PC-3 (cell line): ENCODE data around the gene ENO1. TPM values are rescaled to one million over a fixed set of nuclear protein-coding genes. Genes with fewer than 3 reads are reported as not detected.
"Not testable (repeated sequence)": the region's sequence is repeated elsewhere in the genome, so short reads cannot be mapped to it uniquely, and the experiment has no call there.

Experiments
- ATAC-seq: fragments of 200-7000 bp; cut with Tn5 transposase; 2 replicates; pipeline ENCODE4 v1.9.1; 2020; ENCODE audit warnings: mild to moderate bottlenecking, moderate library complexity
- BruUV-seq: library from RNA; stranded (reverse); fragments of 400-500 nt; replicated peaks from 2 replicates; lab custom pipeline; 2021; lab: Mats Ljungman, UMichigan
- CTCF ChIA-PET: fragments of 300-600 bp; sonication (Branson Sonifier 250); formaldehyde crosslinking; loops from one replicate; lab custom pipeline; 2022; ENCODE audit warnings: antibody characterized with exemption; lab: Charles Lee
- POLR2A ChIA-PET: fragments of 300-600 bp; sonication (Branson Sonifier 250); formaldehyde crosslinking; loops from one replicate; lab custom pipeline; 2022; ENCODE audit warnings: antibody characterized with exemption; ENCODE audit not compliant: unreplicated experiment; lab: Charles Lee
- DNase-seq: peaks from one replicate; pipeline ENCODE4 v3.0.0-alpha.2; 2015
- H2AFZ ChIP-seq: fragments of 300-600 bp; sonication (generic); 2 replicates; pipeline ENCODE4 v1.6.0; 2016; ENCODE audit warnings: antibody characterized with exemption, low read length
- H3F3A ChIP-seq: fragments of 300-600 bp; sonication (generic); one replicate; pipeline ENCODE4 v1.6.0; 2017; ENCODE audit warnings: antibody characterized with exemption, low read length, control low read depth, mild to moderate bottlenecking; ENCODE audit not compliant: unreplicated experiment
- H3K27ac ChIP-seq: fragments of 300-600 bp; sonication (generic); 2 replicates; pipeline ENCODE4 v1.5.1; 2016; ENCODE audit warnings: mild to moderate bottlenecking, low read length
- H3K27me3 ChIP-seq: fragments of 300-600 bp; sonication (generic); 2 replicates; pipeline ENCODE4 v1.6.1; 2016; ENCODE audit warnings: low read length, mixed read lengths
- H3K36me3 ChIP-seq: fragments of 300-600 bp; sonication (generic); 2 replicates; pipeline ENCODE4 v1.6.1; 2016; ENCODE audit warnings: low read depth, mixed run types, low read length, mixed read lengths
- H3K4me1 ChIP-seq: fragments of 300-600 bp; sonication (generic); 2 replicates; pipeline ENCODE4 v1.5.1; 2016; ENCODE audit warnings: low read length; ENCODE audit not compliant: insufficient read depth
- H3K4me2 ChIP-seq: fragments of 300-600 bp; sonication (generic); 2 replicates; pipeline ENCODE4 v1.6.0; 2016; ENCODE audit warnings: low read length
- H3K4me3 ChIP-seq: fragments of 300-600 bp; sonication (generic); 2 replicates; pipeline ENCODE4 v1.5.1; 2016; ENCODE audit warnings: mild to moderate bottlenecking, low read length, mixed read lengths
- H3K79me2 ChIP-seq: fragments of 300-600 bp; sonication (generic); 2 replicates; pipeline ENCODE4 v1.6.1; 2017; ENCODE audit warnings: low read length, mixed read lengths
- H3K9ac ChIP-seq: fragments of 300-600 bp; sonication (generic); 2 replicates; pipeline ENCODE4 v1.6.0; 2016; ENCODE audit warnings: mild to moderate bottlenecking, low read length
- H3K9me2 ChIP-seq: fragments of 300-600 bp; sonication (generic); replicated peaks from 2 replicates; pipeline ENCODE4 v1.6.1; 2016; ENCODE audit warnings: mixed run types, low read length, mixed read lengths
- H3K9me3 ChIP-seq: fragments of 300-600 bp; sonication (generic); 2 replicates; pipeline ENCODE4 v1.6.1; 2016; ENCODE audit warnings: low read length, mixed read lengths
- H4K20me1 ChIP-seq: fragments of 300-600 bp; sonication (generic); 2 replicates; pipeline ENCODE4 v1.6.1; 2016; ENCODE audit warnings: low read length, mixed read lengths
- EZH2 ChIP-seq: fragments of 300-600 bp; sonication (generic); IDR thresholded peaks from one replicate; pipeline ENCODE4 v1.6.1; 2017; ENCODE audit warnings: antibody characterized with exemption, mild to moderate bottlenecking, low read length; ENCODE audit not compliant: unreplicated experiment
- EZH2phosphoT487 ChIP-seq: fragments of 300-600 bp; sonication (generic); IDR thresholded peaks from 2 replicates; pipeline ENCODE4 v1.6.1; 2018; ENCODE audit warnings: mild to moderate bottlenecking, antibody characterized with exemption, low read length, borderline replicate concordance
- intact Hi-C: fragments of 100-400 bp; cut with micrococcal nuclease; formaldehyde crosslinking; loops from 2 replicates; pipeline ENCODE4 v1.9.0; 2023
- total RNA-seq: library from RNA; depleted of rRNA; stranded (reverse); fragments of >200 nt; gene quantifications from 2 replicates; pipeline ENCODE4 v1.2.3, GENCODE V29; 2014
- TF ChIP-seq, protein P1 (sequence below): fragments of 300-600 bp; sonication (generic); conservative IDR thresholded peaks from 2 replicates; pipeline ENCODE4 v1.5.1; 2017; ENCODE audit warnings: antibody characterized with exemption, low read depth, mild to moderate bottlenecking, low read length

ENO1 gene
- total RNA-seq, 1 experiment from 2014 or later: 3,712 TPM

DNA sequence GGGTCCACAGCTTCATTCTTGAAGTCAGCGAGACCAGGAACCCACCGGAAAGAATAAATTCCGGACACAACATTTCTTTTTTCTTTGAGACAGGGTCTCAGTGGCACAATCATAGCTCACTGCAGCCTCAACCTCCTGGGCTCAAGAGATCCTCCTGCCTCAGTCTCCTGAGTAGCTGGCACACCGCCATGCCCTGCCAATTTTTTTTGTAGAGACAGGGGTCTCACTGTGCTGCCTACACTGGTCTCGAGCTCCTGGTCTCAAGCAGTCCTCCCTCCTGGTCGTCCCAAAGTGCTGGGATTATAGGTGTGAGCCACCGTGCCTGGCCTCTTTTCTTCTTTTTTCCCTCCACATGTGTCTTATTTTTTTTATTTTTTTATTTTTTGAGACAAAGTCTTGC lies 20.6 kb upstream of the ENO1 start:
- TF ChIP-seq EZH2phosphoT487 (no peak), EZH2 (no peak)
- TF ChIP-seq, protein P1, sequence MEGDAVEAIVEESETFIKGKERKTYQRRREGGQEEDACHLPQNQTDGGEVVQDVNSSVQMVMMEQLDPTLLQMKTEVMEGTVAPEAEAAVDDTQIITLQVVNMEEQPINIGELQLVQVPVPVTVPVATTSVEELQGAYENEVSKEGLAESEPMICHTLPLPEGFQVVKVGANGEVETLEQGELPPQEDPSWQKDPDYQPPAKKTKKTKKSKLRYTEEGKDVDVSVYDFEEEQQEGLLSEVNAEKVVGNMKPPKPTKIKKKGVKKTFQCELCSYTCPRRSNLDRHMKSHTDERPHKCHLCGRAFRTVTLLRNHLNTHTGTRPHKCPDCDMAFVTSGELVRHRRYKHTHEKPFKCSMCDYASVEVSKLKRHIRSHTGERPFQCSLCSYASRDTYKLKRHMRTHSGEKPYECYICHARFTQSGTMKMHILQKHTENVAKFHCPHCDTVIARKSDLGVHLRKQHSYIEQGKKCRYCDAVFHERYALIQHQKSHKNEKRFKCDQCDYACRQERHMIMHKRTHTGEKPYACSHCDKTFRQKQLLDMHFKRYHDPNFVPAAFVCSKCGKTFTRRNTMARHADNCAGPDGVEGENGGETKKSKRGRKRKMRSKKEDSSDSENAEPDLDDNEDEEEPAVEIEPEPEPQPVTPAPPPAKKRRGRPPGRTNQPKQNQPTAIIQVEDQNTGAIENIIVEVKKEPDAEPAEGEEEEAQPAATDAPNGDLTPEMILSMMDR: no peak
- no peaks in the 10 kb centered on the region for H3F3A ChIP-seq
- peak overlapping the region; percentile 58; the same call in 1 of the 2 replicates for H3K27ac ChIP-seq
- H3K4me1 ChIP-seq: peaks cover 27% of the 10 kb centered on the region
- H3K4me3 ChIP-seq: no peak overlapping the region
- intact Hi-C loops: no loop called here
- no TSS peak for BruUV-seq
- DNase-seq (no peak), ATAC-seq (no peak)
- no peaks in the 10 kb centered on the region for H4K20me1 ChIP-seq
- no peaks in the 10 kb centered on the region for H3K79me2 ChIP-seq
- ChIA-PET CTCF (no interaction called here), POLR2A (no interaction called here)
- no peaks in the 10 kb centered on the region for H3K9me3 ChIP-seq
- H3K4me2 ChIP-seq: no peak overlapping the region
- H3K27me3 ChIP-seq: no peaks in the 10 kb centered on the region
- H3K36me3 ChIP-seq: no peaks in the 10 kb centered on the region
- H3K9ac ChIP-seq: no peak overlapping the region
- no peaks in the 10 kb centered on the region for H3K9me2 ChIP-seq
- no peak overlapping the region for H2AFZ ChIP-seq

DNA sequence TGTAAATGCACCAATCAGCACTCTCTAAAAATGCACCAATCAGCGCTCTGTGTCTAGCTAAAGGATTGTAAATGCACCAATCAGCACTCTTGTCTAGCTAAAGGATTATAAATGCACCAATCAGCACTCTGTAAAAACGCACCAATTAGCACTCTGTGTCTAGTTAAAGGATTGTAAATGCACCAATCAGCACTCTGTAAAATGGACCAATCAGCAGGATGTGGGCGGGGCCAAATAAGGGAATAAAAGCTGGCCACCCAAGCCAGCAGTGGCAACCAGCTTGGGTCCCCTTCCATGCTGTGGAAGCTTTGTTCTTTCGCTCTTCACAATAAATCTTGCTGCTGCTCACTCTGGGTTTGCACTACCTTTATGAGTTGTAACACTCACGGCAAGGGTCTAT lies 19.9 kb upstream of the ENO1 start:
- H3K36me3 ChIP-seq, CTCF ChIA-PET, H3K27ac ChIP-seq, H3K9ac ChIP-seq, H3K9me3 ChIP-seq, H3K4me3 ChIP-seq, H3K27me3 ChIP-seq, H4K20me1 ChIP-seq, H3K79me2 ChIP-seq, H3K9me2 ChIP-seq, BruUV-seq, H3K4me2 ChIP-seq, DNase-seq, intact Hi-C loops, H3F3A ChIP-seq, ATAC-seq, H2AFZ ChIP-seq: not testable (repeated sequence)
- POLR2A ChIA-PET: interaction anchor here (0.6 kb wide), 1 partner anchor 10 kb away, joined by 3 read pairs; no protein-coding TSS in a partner anchor
- H3K4me1 ChIP-seq: peaks cover 21% of the 10 kb centered on the region

DNA sequence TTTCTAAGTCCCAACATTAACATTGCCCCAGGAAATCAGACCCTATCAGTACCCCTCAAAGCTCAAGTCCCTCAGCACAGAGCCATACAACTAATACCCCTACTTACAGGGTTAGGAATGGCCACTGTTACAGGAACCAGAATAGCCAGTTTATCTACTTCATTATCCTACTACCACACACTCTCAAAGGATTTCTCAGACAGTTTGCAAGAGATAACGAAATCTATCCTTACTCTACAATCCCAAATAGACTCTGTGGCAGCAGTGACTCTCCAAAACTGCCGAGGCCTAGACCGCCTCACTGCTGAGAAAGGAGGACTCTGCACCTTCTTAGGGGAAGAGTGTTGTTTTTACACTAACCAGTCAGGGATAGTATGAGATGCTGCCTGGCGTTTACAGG lies 19.0 kb upstream of the ENO1 start:
- ATAC-seq, DNase-seq, H3K27me3 ChIP-seq, H3K27ac ChIP-seq, H4K20me1 ChIP-seq, H3K9me2 ChIP-seq, H3K9ac ChIP-seq, intact Hi-C loops, CTCF ChIA-PET, H3K79me2 ChIP-seq, H3K4me3 ChIP-seq, POLR2A ChIA-PET, H3K36me3 ChIP-seq, H3K9me3 ChIP-seq, BruUV-seq, H3F3A ChIP-seq, H3K4me2 ChIP-seq, H2AFZ ChIP-seq: not testable (repeated sequence)
- H3K4me1 ChIP-seq: peaks cover 12% of the 10 kb centered on the region

DNA sequence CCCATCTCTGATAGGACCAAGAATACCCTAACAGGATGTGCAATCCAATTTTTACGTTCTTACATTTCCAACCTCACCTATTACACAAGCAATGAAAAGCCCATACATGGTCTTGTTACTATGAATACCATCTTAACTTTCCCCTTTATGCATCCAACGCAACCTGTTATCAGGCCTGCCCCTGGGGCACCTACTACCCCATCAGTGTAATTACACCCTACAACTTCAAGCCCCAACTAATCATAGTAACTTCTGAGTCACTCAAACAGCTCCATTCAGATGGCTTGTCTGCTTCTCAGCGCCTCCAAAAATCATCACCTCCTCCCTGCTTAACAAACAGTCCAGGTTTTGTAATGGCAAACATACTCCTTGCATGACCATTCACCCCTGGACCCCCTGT lies 18.3 kb upstream of the ENO1 start:
- intact Hi-C loops, ATAC-seq, H3K9ac ChIP-seq, BruUV-seq, DNase-seq, H3K4me2 ChIP-seq, H3K9me2 ChIP-seq, H3F3A ChIP-seq, H3K4me3 ChIP-seq, H4K20me1 ChIP-seq, H3K9me3 ChIP-seq, POLR2A ChIA-PET, H3K79me2 ChIP-seq, H2AFZ ChIP-seq, CTCF ChIA-PET, H3K27ac ChIP-seq, H3K27me3 ChIP-seq, H3K36me3 ChIP-seq: not testable (repeated sequence)
- H3K4me1 ChIP-seq: peaks cover 10% of the 10 kb centered on the region
